ENCODE measurements around the gene WHRN.
A peak's percentile ranks its signal among the peaks of the same experiment; 100 is the strongest.

The WHRN gene

GRCh38 chr9:114394523-114395333 is 110.5 kb downstream of the WHRN start:
- DNase-seq: no peak

GRCh38 chr9:114392749-114393112 is 112.5 kb downstream of the WHRN start:
- DNase-seq: no peak

- DNase-seq: no peak
Observed at GRCh38 chr9:114390952-114391351, 114.3 kb downstream of the WHRN start.

GRCh38 chr9:114389612-114390368 is 115.5 kb downstream of the WHRN start:
- DNase-seq: no peak

GRCh38 chr9:114388764-114389375 is 116.4 kb downstream of the WHRN start:
- DNase-seq: no peak

- no peak for DNase-seq
Observed at GRCh38 chr9:114388357-114388682, 117.0 kb downstream of the WHRN start.

GRCh38 chr9:114387680-114388356 is 117.5 kb downstream of the WHRN start, which contains the start of gene AKNA:
TSS of gene AKNA (minus strand) at chr9:114387982. CDS start at chr9:114381333, 6,649 bp downstream.
- peak; percentile 83 for DNase-seq

- DNase-seq: no peak
Observed at GRCh38 chr9:114386886-114387679, 118.2 kb downstream of the WHRN start.

GRCh38 chr9:114386361-114386885 is 118.8 kb downstream of the WHRN start:
- DNase-seq: peak; percentile 16

GRCh38 chr9:114385397-114386181 is 119.7 kb downstream of the WHRN start:
- peak; percentile 86 for DNase-seq

GRCh38 chr9:114384836-114385396 is 120.4 kb downstream of the WHRN start:
- no peak for DNase-seq

- no peak for DNase-seq
Observed at GRCh38 chr9:114384341-114384740, 120.9 kb downstream of the WHRN start.

- DNase-seq: no peak
Observed at GRCh38 chr9:114383521-114384231, 121.6 kb downstream of the WHRN start.

- DNase-seq: no peak
Observed at GRCh38 chr9:114382699-114383520, 122.4 kb downstream of the WHRN start.

GRCh38 chr9:114378883-114379282 is 126.4 kb downstream of the WHRN start:
- DNase-seq: no peak

GRCh38 chr9:114378016-114378415 is 127.3 kb downstream of the WHRN start:
- no peak for DNase-seq

- no peak for DNase-seq
Observed at GRCh38 chr9:114376586-114377445, 128.5 kb downstream of the WHRN start.

Data from GDM1 (cell line).